Activated CD8-positive, alpha-beta memory T cell treated with anti-CD3 and anti-CD28 coated beads for 36 hours (primary cell): ENCODE results near the gene FLYWCH1. TPM values are rescaled to one million over a fixed set of nuclear protein-coding genes. Genes with fewer than 3 reads are reported as not detected.

ENCODE experiments used
- CTCF ChIA-PET: fragments of 350-600 bp; sonication (Branson Sonifier 250); formaldehyde crosslinking; loops from one replicate; lab custom pipeline; 2021; ENCODE audit warnings: antibody characterized with exemption; lab: Charles Lee
- POLR2A ChIA-PET: fragments of 350-600 bp; sonication (Branson Sonifier 250); formaldehyde crosslinking; loops from one replicate; lab custom pipeline; 2021; ENCODE audit warnings: antibody characterized with exemption; lab: Charles Lee
- total RNA-seq, 2 experiments: library from RNA; stranded (reverse); gene quantifications; one replicate each; pipeline ENCODE4 v1.2.3, GENCODE V29; 2021

The FLYWCH1 gene
- total RNA-seq, 2 experiments from 2014 or later: 33.2 to 34.4 TPM

GRCh38 chr16:2959206-2959605, 47.5 kb downstream of the FLYWCH1 start:
- ChIA-PET POLR2A (no interaction called here), CTCF (interaction anchor here (0.8 kb wide), 1 partner anchor 11 kb away, joined by 4 read pairs; no protein-coding TSS in a partner anchor)

- POLR2A ChIA-PET: interaction anchor here (0.6 kb wide), 1 partner anchor 520 kb away, joined by 4 read pairs; no protein-coding TSS in a partner anchor
- CTCF ChIA-PET: interaction anchor here (1.6 kb wide), 1 partner anchor 37 kb away, joined by 5 read pairs; no protein-coding TSS in a partner anchor
These were observed 48.7 kb downstream of the FLYWCH1 start for GRCh38 chr16:2960183-2961010.

- POLR2A ChIA-PET: no interaction called here
- CTCF ChIA-PET: interaction anchor here (0.9 to 1.6 kb wide), 5 partner anchors 10 to 76 kb away, joined by 3 to 8 read pairs (median 4); partner anchors contain the start of gene PKMYT1
These were observed 50.8 kb downstream of the FLYWCH1 start for GRCh38 chr16:2962334-2963073.

GRCh38 chr16:2963074-2963722, 51.5 kb downstream of the FLYWCH1 start:
- ChIA-PET CTCF (interaction anchor here (0.6 to 1.3 kb wide), 3 partner anchors 9 to 516 kb away, joined by 3 to 4 read pairs (median 3); no protein-coding TSS in a partner anchor), POLR2A (no interaction called here)

- ChIA-PET CTCF (interaction anchor here (0.6 to 3.1 kb wide), 4 partner anchors 8 to 517 kb away, joined by 3 to 6 read pairs (median 4); no protein-coding TSS in a partner anchor), POLR2A (no interaction called here)
These were observed 52.2 kb downstream of the FLYWCH1 start, which contains the start of gene KREMEN2 for GRCh38 chr16:2963723-2964474. TSS of gene KREMEN2 (plus strand) at chr16:2964275. CDS start at chr16:2964521, 246 bp downstream.

GRCh38 chr16:2964475-2965336, 53.0 kb downstream of the FLYWCH1 start:
- ChIA-PET CTCF (interaction anchor here (0.7 to 3.1 kb wide), 5 partner anchors 8 to 38 kb away, joined by 3 to 6 read pairs (median 5); no protein-coding TSS in a partner anchor), POLR2A (no interaction called here)

- CTCF ChIA-PET: interaction anchor here (1.5 to 3.1 kb wide), 4 partner anchors 10 to 39 kb away, joined by 5 to 6 read pairs (median 6); no protein-coding TSS in a partner anchor
- POLR2A ChIA-PET: no interaction called here
These were observed 54.5 kb downstream of the FLYWCH1 start for GRCh38 chr16:2966043-2966807.

GRCh38 chr16:2966808-2967191, 55.1 kb downstream of the FLYWCH1 start:
- POLR2A ChIA-PET: no interaction called here
- CTCF ChIA-PET: interaction anchor here (1.2 to 3.1 kb wide), 4 partner anchors 11 to 40 kb away, joined by 5 to 7 read pairs (median 6); partner anchors contain the start of gene PKMYT1

GRCh38 chr16:2967211-2967631, 55.5 kb downstream of the FLYWCH1 start:
- POLR2A ChIA-PET: no interaction called here
- CTCF ChIA-PET: interaction anchor here (0.7 to 1.5 kb wide), 4 partner anchors 9 to 18 kb away, joined by 3 to 7 read pairs (median 4); partner anchors contain the start of gene PKMYT1

GRCh38 chr16:2967721-2968161, 56.0 kb downstream of the FLYWCH1 start:
- ChIA-PET CTCF (interaction anchor here (0.7 to 1.5 kb wide), 4 partner anchors 9 to 17 kb away, joined by 3 to 7 read pairs (median 4); partner anchors contain the start of gene PKMYT1), POLR2A (no interaction called here)

GRCh38 chr16:2968368-2968737, 56.6 kb downstream of the FLYWCH1 start:
- POLR2A ChIA-PET: no interaction called here
- CTCF ChIA-PET: no interaction called here

- ChIA-PET CTCF (interaction anchor here (1.3 to 1.6 kb wide), 7 partner anchors 10 to 101 kb away, joined by 4 to 11 read pairs (median 4); partner anchors contain the start of genes PKMYT1 and TNFRSF12A), POLR2A (interaction anchor here (1.0 to 1.3 kb wide), 2 partner anchors 11 to 14 kb away, joined by 3 to 15 read pairs; partner anchors contain the start of gene PKMYT1)
These were observed 57.2 kb downstream of the FLYWCH1 start, which contains the start of gene PAQR4 for GRCh38 chr16:2968738-2969544. TSS of gene PAQR4 (plus strand) at chr16:2969348. CDS start at chr16:2969675, 327 bp downstream.

- CTCF ChIA-PET: interaction anchor here (0.6 to 1.6 kb wide), 10 partner anchors 9 to 101 kb away, joined by 3 to 11 read pairs (median 4); partner anchors contain the start of genes PKMYT1 and TNFRSF12A
- POLR2A ChIA-PET: interaction anchor here (0.6 to 1.3 kb wide), 4 partner anchors 11 to 58 kb away, joined by 3 to 15 read pairs (median 3); partner anchors contain the start of genes HCFC1R1, PKMYT1 and THOC6
These were observed 58.1 kb downstream of the FLYWCH1 start for GRCh38 chr16:2969545-2970521.

GRCh38 chr16:2970563-2970962, 58.8 kb downstream of the FLYWCH1 start:
- ChIA-PET CTCF (interaction anchor here (0.6 to 1.6 kb wide), 10 partner anchors 8 to 102 kb away, joined by 3 to 11 read pairs (median 4); partner anchors contain the start of genes PKMYT1 and TNFRSF12A), POLR2A (interaction anchor here (0.6 to 1.3 kb wide), 2 partner anchors 10 to 57 kb away, joined by 3 to 15 read pairs; partner anchors contain the start of gene PKMYT1)
